ENCODE data around the gene TRIM69. TPM values are rescaled to one million over a fixed set of nuclear protein-coding genes. Genes with fewer than 3 reads are reported as not detected.

TRIM69 gene
- total and polyA plus RNA-seq, 2 of the 8 experiments (the other 6 are each of a cell fraction or from before 2014, with no cell fraction given), result 4.3 to 6.2 TPM

- TF ChIP-seq CHD2 (IDR thresholded peaks at IDR 0.05; ENCODE audit: low read length), result no peak
- no peak for TF ChIP-seq USF2 (IDR thresholded peaks at IDR 0.05; ENCODE audit: low read length)
- no peak for TF ChIP-seq JUN (IDR thresholded peaks at IDR 0.05; ENCODE audit: low read depth, low read length)
- Histone ChIP-seq H4K91ac (replicated peaks; ENCODE audit: insufficient read length, low read length) (no peak overlapping the region), H3K14ac (ENCODE audit: insufficient read length) (no peak overlapping the region), H2AFZ (ENCODE audit: low read length) (no peak overlapping the region), H4K8ac (ENCODE audit: extremely low read depth, insufficient read depth, low read length) (no peak overlapping the region), H2BK20ac (ENCODE audit: low read length) (no peak overlapping the region), H3K9me3 (ENCODE audit: insufficient read depth in 2 of 2, low read depth in 1 of 2, low read length in 1 of 2) (no peaks in the 10 kb centered on the region), H3K4me2 (ENCODE audit: insufficient read depth in 1 of 2, low read depth in 2 of 2, low read length in 2 of 2) (no peak overlapping the region), H3K79me2 (ENCODE audit: control insufficient read depth in 1 of 2, insufficient read depth in 2 of 2, low read length in 2 of 2) (no peaks in the 10 kb centered on the region), H2BK12ac (ENCODE audit: low read depth, low read length) (no peak overlapping the region), H3K79me1 (ENCODE audit: low read depth, low read length) (no peaks in the 10 kb centered on the region), H2AK5ac (ENCODE audit: low read depth, low read length) (no peak overlapping the region), H3K23me2 (ENCODE audit: low read depth, low read length) (no peaks in the 10 kb centered on the region), H4K5ac (ENCODE audit: insufficient read length, low read depth, low read length) (no peak overlapping the region), H2BK120ac (replicated peaks; ENCODE audit: low read depth, low read length) (no peak overlapping the region), H3K4me3 (ENCODE audit: extremely low read depth in 1 of 4, insufficient read depth in 2 of 4, low read depth in 3 of 4, low read length in 4 of 4) (no peak overlapping the region), H3K4me1 (replicated peaks in 1 of 4; ENCODE audit: control insufficient read depth in 3 of 4, insufficient read depth in 4 of 4, low read length in 3 of 4) (no peaks in the 10 kb centered on the region), H3K27ac (ENCODE audit: low read depth, low read length) (no peak overlapping the region), H4K20me1 (replicated peaks in 1 of 2; ENCODE audit: control insufficient read depth in 1 of 2, insufficient read depth in 2 of 2, low read length in 2 of 2) (no peaks in the 10 kb centered on the region), H2BK5ac (ENCODE audit: low read depth, low read length) (no peak overlapping the region), H3K4ac (replicated peaks; ENCODE audit: insufficient read length, low read depth, low read length) (no peak overlapping the region), H3K9ac (replicated peaks in 1 of 4; ENCODE audit: extremely low read depth in 1 of 4, low read depth in 3 of 4, low read length in 3 of 4) (no peak overlapping the region), H2BK15ac (ENCODE audit: low read length) (no peak overlapping the region), H3K36me3 (ENCODE audit: control insufficient read depth in 2 of 4, insufficient read depth in 4 of 4, low read length in 3 of 4) (no peaks in the 10 kb centered on the region), H3K27me3 (replicated peaks in 1 of 4; ENCODE audit: control insufficient read depth in 3 of 4, extremely low read depth in 1 of 4, insufficient read depth in 3 of 4, low read length in 3 of 4) (no peaks in the 10 kb centered on the region), H3K18ac (ENCODE audit: extremely low read depth, low read length) (no peak overlapping the region), H3K56ac (replicated peaks; ENCODE audit: insufficient read length, low read depth, low read length) (no peak overlapping the region), H3K23ac (ENCODE audit: insufficient read length) (no peak overlapping the region)
- WGBS, 2 experiments (ENCODE audit: extremely low coverage in 1 of 2, insufficient coverage in 1 of 2, insufficient read length in 1 of 2, insufficient replicate concordance in 2 of 2, low coverage in 1 of 2, low lambda C conversion rate in 2 of 2, missing lambda C conversion rate in 1 of 2), result 88% methylated on average over 2 of the region's 2 CpGs; no CpG with 5 or more reads in 1 of the 2 experiments
- FAIRE-seq, result no peak
- CTCF ChIA-PET (ENCODE audit: partially characterized antibody), result interaction anchor here (1.2 kb wide), 1 partner anchor 24 kb away, joined by 3 read pairs; no protein-coding TSS in a partner anchor
- POLR2A ChIA-PET (ENCODE audit: partially characterized antibody), result no interaction called here
- DNase-seq (ENCODE audit: low read depth in 1 of 2, low spot score in 2 of 2), result no peak
These were observed 43.4 kb downstream of the TRIM69 start for GRCh38 chr15:44779761-44780160.

All from H1 (cell line).